LNCaP clone FGC (cell line): Measurements from ENCODE around the gene DLX2.
"Not testable (repeated sequence)": the region's sequence is repeated elsewhere in the genome, so short reads cannot be mapped to it uniquely, and the experiment has no call there.

ENCODE experiments used
- DNase-seq: peaks from one replicate; pipeline ENCODE4 v3.0.0-alpha.2; 2011; ENCODE audit warnings: low read depth
- H3K4me3 ChIP-seq: 2 replicates; pipeline ENCODE4 v1.5.1; 2011; ENCODE audit warnings: mild to moderate bottlenecking, low read depth, low read length, control low read depth
- TF ChIP-seq, protein P1 (sequence below): IDR thresholded peaks from 2 replicates; pipeline ENCODE4 v1.5.1; 2012; ENCODE audit warnings: mild to moderate bottlenecking; ENCODE audit not compliant: control insufficient read depth, insufficient read depth; ENCODE audit errors: extremely low read depth

The DLX2 gene

DNA sequence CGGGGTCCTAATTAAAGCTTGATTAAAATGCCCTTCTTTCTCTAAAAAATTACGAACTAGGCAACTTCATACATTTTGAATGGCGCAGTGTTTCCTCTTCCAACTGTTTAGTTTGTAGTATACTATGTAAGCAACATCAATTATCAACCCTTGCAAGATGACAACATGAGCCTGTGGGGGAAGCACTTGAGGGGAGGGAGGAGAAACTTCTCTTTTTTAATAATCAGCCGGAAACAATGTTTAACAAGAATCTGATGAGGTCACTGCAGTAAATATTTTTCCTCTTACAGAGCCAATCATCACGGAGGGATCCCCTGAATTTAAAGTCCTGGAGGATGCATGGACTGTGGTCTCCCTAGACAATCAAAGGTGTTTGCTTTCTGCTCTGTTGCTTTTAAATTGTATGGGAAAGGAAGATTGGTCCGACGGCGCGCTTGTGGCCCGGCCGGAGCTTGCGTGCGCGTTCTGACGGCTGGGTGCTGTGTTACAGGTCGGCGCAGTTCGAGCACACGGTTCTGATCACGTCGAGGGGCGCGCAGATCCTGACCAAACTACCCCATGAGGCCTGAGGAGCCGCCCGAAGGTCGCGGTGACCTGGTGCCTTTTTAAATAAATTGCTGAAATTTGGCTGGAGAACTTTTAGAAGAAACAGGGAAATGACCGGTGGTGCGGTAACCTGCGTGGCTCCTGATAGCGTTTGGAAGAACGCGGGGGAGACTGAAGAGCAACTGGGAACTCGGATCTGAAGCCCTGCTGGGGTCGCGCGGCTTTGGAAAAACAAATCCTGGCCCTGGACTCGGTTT is 22.7 kb downstream of the DLX2 start:
- TF ChIP-seq, protein P1, sequence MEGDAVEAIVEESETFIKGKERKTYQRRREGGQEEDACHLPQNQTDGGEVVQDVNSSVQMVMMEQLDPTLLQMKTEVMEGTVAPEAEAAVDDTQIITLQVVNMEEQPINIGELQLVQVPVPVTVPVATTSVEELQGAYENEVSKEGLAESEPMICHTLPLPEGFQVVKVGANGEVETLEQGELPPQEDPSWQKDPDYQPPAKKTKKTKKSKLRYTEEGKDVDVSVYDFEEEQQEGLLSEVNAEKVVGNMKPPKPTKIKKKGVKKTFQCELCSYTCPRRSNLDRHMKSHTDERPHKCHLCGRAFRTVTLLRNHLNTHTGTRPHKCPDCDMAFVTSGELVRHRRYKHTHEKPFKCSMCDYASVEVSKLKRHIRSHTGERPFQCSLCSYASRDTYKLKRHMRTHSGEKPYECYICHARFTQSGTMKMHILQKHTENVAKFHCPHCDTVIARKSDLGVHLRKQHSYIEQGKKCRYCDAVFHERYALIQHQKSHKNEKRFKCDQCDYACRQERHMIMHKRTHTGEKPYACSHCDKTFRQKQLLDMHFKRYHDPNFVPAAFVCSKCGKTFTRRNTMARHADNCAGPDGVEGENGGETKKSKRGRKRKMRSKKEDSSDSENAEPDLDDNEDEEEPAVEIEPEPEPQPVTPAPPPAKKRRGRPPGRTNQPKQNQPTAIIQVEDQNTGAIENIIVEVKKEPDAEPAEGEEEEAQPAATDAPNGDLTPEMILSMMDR = no peak
- no peak overlapping the region for H3K4me3 ChIP-seq
- DNase-seq = no peak

DNA sequence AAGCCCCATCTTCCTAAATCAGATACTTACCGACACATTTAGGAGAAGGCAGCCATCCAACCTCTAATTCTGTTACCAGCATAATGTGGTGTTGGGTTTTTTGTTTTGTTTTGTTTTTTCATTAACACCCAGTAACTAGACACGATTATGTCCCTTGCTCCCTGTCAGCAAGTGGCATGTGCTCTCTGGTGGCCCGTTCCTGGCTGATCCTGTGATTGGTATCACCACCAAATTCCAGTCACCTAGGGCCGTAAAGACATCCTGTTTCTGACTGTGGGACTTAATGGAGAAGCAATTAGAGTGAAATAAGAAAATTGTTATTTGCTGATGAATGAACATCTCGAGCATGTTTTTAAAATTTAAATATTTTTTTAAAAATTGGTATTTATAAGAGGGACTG is 23.3 kb downstream of the DLX2 start:
- no peak overlapping the region for H3K4me3 ChIP-seq
- TF ChIP-seq, protein P1 = no peak
- DNase-seq = no peak

DNA sequence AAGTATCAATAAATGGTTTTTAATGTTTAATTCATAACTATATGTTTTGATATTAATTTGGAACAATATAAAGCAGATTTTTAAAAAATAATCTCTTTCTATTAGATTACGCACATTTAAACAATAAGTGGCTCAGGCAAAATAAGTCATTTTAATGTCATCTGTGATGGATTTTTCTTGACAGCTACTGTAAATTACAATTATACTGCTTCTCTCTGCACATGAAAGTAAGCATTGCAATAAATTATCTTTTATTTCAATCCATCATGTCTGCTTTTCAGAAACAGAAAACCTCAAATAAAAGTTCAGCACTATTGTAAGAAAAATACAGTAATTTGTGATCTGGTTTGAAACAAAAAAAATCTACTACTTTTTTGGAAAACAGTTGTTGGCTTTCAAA is 28.4 kb downstream of the DLX2 start:
- TF ChIP-seq, protein P1 = no peak
- H3K4me3 ChIP-seq = no peak overlapping the region
- DNase-seq = no peak

DNA sequence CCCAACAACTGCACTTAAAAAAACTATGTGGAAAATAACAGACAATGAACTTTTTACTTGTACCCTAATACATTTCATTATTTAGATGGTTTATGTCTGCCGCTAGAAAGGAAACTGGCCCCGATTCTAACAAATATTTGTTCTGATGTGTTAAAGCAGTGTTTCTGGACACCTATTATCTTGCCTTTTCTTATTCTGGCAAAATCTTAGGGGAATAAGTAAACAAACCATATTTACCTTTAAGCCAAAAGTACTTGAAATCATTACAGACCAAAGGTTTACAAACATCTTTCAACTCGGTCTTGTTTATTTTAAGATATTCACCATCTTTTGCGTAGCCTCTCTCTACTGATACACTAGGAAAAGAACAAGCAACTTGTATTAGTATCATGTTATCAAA is 29.2 kb downstream of the DLX2 start:
- TF ChIP-seq, protein P1 = no peak
- DNase-seq = no peak
- H3K4me3 ChIP-seq = no peak overlapping the region

DNA sequence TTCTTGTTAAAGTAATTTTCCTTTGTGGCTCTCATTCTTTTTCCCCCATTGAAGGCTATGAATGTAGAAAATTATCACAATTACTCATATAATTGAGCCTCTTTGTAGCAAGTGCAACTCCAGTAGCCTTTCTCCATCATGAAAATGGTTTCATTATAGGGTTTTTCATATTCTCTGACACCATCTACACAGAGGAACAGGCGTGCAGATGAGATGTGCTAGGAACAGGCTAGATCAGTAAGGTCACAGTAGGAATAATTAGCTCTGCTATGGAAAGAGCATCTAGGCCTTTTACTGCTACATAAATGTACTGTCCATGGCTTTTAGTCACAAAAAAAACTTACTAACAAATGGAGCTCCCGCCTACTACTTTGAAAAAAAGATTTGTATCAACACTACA is 30.0 kb downstream of the DLX2 start:
- no peak for DNase-seq
- no peak overlapping the region for H3K4me3 ChIP-seq
- TF ChIP-seq, protein P1 = no peak

DNA sequence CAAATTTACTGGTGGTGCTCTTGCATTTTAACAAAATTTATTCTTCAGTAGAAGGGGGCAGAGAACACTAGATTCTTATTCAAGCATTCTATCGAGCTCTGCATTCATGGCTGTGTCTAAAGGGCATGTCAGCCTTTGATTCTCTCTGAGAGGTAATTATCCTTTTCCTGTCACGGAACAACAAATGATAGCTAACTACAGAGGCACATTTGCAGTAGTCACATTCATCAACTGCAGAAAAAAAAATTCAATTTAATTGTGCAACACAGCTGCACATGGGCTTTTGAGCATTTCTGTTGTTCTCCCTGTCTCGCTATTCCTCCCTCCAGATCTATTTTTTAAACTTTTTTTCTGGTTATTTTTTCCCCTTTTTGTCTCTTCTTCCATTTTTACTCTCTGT is 30.4 kb downstream of the DLX2 start:
- no peak overlapping the region for H3K4me3 ChIP-seq
- TF ChIP-seq, protein P1 = no peak
- no peak for DNase-seq

DNA sequence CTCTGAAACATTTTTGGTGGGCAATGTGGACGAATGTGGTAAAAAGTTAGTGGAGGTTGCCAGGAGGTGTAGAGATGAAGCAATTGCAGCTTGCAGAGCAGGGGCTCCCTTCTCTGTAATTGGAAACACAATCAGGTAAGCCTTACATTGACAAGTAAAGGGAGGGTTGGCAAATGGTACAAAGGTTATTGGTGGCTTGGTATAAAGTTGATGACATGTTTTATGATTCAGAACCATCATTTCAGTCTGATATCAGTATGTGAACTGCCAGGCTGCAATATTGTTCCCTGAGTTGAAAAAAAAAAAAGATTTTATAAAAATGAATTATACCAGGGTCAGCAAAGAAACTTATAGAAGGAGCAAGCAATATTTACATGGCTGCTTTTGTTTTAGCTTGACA is 31.8 kb downstream of the DLX2 start:
- DNase-seq = no peak
- TF ChIP-seq, protein P1 = no peak
- H3K4me3 ChIP-seq = no peak overlapping the region

DNA sequence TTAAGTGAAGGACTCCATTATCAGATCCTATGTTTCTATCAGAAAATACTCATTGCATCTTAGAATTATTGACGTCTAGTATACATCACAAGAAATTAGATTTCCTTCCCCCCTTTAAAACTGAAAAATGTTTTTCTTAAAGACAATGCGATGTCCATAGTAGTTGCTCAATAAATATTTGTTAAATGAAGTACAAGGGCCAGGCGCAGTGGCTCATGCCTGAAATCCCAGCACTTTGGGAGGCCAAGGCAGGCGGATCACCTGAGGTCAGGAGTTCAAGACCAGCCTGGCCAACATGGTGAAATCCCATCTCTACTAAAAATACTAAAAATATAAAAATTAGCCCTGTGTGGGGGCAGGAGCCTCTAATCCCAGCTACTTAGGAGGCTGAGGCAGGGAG is 34.8 kb downstream of the DLX2 start:
- not testable (repeated sequence) for H3K4me3 ChIP-seq, DNase-seq
